ENCODE measurements around the gene INAFM2.

The INAFM2 gene

DNA sequence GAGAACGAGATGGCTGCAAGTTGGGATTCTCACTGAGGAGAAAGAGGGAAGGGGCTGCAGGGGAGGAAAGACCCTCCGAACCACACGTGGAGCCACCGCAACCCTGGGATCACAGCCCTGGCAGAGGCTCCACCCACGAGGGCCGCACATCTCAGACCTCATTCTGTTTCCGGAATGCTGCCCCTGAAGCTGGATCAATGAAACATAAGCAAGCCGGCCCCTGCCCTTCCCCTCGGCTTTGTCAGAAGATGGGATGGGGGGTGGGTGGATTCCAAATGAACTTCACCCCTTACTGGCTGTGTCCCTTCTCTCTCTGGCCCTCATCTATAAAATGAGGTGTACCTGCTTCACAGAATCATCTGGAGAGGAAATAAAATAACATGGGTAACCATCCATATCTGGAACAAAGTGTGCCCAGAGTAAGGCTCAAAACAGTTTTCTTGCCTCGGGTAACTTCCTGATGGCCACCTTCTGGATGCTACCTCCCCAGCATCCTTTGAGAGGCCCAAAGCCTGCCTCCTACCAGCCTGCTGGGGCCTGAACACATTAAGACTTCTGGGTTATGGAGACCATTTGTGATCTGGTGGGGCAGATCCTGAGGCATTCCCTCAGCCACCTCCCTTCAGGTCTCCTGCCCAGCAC is 21.9 kb downstream of the INAFM2 start:
- no peak for DNase-seq

DNA sequence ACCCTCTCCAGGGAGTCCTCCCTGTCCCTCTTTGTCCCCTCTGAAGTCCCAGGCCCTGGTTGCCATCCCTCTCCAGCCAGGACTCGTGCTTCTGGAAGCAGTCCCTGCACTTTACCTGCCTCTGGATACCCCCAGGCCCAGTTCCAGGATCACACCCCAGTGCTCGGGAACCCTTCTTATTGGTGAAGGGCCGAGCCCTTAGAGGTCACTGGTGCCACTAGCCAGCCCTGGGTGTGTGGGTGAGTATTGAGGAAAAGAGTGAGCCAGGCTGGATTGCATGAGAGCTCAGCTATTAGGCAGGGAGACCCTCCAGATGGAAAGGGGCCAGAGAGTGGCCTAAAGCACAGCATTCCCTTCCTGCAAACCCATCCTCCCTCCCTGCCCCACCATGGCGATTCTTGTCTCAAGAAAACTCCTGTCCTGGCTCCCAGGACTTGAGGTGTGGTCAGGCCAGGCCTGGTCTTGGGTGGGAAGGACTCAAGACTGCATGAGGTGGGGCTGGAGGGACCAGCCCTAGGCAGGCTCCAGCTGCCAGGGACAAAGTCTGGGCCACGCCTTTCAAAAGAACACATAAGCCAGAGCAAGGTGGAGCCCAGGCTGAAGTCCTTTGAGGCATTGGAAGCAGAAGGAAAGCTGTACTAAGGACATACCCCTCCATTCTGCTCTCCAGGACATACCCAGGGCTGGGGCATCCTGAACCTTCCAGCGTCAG is 22.5 kb downstream of the INAFM2 start:
- no peak for DNase-seq

DNA sequence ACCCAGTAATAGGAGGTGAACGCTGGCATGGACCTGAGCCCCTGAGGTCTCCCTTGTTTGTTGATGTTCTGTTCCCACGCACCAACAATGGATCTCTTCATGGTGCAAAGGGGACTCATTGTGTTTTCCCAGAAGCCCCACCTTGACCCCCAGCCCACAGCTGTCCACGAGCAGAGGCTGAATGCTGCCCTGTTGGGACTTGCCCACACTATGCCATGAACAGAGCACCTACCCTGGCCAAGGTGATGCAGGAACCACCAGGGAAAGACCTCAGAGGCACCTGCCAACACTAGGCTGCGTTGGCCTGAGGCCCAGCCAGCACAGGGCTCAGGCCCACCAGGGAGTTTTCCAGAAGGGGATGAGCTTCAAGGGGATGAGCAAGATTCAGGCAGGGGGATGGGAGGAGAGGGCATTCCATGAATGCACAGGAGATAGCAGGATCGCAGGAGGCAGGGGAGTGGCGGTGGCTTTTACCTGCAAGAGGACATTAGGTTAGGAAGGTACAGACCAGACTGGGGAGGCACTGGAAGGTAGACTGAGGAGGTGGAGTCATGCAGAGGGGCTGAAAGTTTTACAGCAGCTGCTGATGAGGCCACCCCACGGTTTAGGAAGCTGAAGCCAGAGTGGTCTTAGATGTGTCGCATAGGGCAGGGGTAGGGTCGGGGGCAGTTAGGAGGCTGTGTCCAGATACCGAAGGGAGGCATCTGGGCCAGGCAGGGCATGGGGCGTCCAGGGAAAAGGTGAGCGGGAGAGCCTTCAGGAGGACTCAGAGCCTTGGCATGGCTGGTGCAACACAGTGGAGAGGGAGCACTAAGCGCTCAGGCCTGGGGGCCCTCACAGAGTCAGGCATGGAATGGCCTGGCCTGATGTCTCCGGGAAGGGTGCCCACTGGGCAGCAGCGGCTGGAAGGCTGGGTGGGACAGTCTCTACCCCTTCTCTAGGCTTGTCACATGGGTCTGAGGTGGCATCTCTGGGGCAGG is 23.4 kb downstream of the INAFM2 start:
- DNase-seq = no peak

DNA sequence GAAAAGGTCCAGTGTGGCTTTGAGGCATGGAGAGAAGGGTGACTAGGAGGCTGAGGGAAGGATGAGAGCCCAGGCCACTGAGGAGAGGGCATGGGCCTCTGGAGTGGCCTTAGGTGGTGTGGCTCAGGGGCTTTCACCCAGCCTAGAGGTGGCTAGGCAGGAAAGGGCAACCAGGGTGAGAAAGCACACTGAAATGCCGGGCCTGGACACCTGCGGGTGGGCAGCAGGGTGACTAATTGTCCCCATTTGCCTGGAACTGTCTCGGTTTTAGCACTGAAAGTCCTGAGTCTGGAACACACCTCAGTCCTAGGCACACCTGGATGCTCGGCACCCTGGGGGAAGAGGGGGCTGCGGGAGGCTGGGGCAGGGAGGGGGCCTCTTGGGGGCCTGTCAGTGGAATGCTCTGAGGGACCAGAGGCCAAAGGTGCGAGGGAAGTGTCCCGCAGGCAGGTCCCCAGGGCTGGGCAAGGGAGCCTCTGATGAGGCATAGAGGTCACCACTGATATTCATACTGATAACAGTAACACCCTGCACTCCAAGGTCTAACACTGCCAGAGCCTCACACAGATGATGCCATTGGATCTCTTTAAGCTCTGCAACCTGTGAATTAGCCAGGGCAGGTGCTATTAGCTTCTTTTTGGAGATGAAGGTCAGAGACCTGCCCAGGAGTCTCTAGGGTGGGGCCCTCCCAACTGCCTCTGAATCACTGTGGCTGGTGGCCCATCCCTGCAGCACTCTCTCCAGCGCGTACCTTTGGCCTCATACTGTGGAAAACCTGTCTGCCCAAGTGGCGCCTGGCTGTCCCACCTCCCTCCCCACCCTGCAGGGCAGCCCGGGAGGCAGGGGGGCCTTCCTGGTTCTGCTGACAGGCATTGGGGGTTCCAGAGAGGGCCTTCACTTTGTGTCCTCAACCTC is 24.3 kb downstream of the INAFM2 start:
- DNase-seq = no peak

DNA sequence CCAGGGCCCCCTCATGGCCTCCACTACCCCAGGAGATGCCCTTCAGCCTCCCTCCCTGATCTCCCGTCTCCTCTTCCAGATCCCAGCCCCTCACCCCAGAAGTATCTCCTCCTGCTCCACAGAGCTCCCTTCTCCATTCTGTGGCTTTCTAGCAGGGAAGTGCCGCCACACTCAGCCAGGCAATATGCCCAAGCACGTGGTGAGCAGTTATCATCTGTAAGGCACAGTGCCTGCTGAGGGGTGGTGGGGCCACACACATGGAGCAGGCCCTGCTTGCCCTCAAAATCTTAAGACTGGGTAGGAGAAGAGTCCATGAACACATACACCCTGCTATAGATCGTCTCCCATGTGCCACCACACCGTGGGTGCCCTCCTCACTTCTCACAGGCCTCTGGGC is 25.0 kb downstream of the INAFM2 start:
- no peak for DNase-seq

DNA sequence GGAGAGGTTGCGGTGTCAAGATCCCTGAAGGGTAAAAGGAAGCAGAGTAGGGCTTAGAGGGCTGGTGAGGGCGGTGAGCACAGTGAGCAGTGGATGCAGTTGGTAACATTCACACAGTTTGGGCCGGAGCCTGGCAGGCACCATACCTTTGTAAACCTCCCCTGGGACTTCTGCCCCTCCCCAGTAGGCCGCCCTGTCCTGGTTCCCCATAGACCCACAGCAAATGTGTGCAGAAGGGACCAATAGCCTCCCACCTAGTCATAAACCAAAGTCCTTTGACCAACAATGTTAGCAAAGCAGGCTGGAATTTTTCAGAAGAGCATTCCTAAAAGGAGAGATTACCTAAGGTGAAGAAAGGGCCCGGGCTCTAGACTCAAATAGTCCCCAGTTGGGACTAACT is 25.7 kb downstream of the INAFM2 start:
- DNase-seq = no peak

DNA sequence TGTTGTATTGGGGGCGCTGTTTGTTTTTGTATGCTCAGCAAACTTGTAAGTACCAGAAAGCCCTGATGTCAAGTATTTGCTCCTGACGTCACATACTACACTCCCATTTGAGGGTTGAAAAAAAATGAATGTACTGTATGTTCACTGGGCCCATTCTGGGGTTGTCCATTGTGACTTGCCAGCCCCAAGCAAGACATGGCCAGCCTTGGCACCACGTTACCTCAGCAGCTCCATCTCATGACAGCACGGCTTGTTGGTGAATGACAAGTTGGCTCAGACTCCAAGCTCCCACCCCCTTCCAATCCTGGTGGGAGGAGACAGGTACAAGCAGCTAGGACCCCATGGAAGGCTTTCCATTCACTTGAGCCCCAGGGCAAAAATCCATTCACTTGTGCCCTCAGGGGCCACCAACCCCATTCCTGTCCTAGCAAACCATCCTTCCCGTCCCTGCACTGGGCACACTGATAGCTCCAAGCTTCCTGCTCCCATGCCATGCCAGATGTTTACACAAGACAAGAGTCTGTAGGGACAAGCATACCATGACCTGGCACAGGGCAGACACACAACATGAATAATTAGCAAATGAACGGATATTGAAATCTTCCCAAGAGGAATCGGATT is 28.9 kb downstream of the INAFM2 start:
- peak; percentile 43 for DNase-seq

DNA sequence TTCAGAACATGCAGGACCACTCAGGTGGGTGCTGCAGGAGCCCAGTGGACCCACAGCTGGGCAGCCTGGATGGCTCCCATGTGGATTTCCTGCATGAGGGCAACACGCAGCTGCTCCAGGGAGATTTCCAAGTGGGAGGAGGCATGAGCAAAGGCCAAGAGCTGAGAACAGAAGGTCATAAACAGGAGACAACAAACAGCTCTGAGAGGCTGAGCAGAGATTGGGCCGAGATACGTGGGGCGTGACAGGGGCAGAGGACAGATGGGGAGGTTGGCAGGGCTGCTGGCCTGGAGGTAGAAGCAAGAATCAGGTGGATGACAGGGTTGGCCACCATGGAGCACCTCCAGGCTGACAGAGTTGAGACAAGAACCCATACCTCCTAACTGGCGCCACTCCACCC is 30.2 kb downstream of the INAFM2 start:
- DNase-seq = peak; percentile 34

DNA sequence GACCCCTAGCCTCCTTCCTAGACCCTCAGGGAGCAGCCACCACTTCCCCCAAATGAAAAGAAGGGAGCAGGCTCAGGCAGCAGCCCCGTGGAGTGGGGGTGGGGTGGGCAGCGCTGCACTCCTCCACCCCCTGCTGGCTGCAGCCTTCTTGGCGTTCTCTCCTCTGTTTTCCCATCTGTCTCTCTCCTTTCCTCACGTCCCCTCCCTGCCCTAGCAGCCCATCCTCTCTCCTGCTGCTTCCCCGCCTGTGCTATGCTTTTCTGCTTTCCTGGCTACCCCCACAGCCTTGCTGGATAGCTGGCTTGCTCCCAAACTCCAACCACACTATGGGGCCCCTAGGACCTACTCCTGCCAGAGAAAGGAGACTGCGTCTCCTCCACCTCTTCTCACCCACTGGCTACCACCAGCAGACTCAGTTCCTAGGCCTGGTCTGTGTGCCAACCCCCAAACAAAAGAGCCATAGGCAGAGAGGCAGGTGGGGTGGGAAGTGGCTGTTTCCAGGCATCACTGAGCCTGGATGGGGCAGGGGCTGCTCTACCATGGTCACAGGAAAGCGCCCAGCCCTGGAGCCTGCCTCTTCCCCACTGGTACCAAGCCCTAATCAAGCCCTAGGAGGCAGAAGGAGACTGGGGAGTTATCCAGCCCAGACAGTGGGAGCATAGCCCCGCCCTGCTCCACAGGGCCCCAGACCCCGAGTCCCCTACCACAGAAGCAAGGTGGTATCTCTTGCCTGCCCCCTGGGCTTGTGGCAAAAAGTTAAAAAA is 31.1 kb downstream of the INAFM2 start:
- peak; percentile 12 for DNase-seq

DNA sequence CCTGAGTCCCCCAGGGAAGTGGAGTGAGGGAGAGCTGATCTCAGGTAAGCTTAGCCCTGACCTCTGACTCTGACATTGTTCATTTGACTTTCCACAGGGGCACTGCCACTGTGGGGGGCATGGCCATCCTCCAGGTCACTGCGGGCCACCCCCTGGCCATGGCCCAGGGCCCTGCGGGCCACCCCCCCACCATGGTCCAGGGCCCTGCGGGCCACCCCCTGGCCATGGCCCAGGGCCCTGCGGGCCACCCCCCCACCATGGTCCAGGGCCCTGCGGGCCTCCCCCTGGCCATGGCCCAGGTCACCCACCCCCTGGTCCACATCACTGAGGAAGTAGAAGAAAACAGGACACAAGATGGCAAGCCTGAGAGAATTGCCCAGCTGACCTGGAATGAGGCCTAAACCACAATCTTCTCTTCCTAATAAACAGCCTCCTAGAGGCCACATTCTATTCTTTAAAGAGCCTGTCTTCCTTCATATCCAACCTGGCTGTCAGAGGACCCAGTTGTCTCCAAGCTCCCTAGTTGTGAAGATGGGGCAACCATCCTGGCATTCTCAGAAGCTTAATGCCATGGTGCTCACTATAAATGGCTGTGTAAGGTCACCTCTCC is 32.6 kb downstream of the INAFM2 start:
- DNase-seq = no peak

DNA sequence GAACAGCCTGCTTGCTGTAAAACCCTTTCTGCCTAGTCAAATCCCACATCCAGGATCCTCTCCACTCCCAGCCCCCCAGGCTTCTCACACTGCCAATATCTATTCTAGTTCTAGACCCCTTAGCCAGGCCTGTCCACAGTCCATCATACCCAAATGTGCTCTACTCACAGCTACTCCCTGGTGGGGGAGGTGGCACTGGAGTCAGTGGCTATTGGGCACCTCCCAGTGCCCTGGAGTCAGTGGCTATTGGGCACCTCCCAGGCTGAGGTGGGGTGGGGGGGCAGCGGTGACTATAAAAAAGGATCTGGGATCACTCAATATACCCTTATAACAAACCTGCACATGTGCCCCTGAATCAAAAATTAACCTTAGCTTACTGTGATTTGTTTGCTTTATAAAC is 33.8 kb downstream of the INAFM2 start:
- no peak for DNase-seq

DNA sequence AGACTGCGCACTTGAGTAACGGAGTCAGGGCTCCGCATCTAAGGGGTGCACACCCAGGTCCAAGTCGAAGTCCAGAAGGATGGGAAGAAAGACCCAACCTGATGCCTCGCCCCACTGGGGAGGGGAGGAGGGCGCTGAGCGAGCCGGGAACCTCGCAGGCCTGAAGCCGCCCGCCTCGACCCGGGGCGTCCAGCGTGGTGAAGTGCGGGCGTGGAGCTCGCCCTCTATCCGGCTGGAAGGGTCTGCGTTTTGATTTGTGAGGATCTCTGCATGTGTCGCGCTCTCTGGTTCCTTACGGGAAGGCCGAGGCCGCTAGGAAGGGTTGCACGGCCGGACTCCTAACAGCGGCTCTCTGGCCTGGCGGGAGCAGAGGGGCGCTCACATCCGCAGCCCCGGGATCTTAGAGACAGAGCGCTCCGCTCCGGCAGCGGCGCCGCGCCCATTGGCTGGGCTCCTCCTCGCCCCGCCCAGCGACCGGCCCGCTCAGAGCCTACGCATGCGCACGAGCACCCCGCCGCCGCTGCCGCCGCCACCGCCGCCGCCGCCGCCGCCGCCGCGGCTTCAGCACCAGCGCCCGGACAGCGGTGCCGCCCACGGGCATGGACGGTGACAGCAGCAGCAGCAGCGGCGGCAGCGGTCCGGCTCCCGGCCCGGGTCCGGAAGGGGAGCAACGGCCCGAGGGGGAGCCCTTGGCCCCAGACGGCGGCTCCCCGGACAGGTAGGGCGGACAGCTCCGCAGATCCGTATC is 34.4 kb downstream of the INAFM2 start, which contains the start of gene DISP2:
TSS of gene DISP2 (plus strand) at position 497 of the 748 bp plus-strand sequence. CDS start at position 600, 103 bp downstream.
- peak; percentile 89 for DNase-seq

DNA sequence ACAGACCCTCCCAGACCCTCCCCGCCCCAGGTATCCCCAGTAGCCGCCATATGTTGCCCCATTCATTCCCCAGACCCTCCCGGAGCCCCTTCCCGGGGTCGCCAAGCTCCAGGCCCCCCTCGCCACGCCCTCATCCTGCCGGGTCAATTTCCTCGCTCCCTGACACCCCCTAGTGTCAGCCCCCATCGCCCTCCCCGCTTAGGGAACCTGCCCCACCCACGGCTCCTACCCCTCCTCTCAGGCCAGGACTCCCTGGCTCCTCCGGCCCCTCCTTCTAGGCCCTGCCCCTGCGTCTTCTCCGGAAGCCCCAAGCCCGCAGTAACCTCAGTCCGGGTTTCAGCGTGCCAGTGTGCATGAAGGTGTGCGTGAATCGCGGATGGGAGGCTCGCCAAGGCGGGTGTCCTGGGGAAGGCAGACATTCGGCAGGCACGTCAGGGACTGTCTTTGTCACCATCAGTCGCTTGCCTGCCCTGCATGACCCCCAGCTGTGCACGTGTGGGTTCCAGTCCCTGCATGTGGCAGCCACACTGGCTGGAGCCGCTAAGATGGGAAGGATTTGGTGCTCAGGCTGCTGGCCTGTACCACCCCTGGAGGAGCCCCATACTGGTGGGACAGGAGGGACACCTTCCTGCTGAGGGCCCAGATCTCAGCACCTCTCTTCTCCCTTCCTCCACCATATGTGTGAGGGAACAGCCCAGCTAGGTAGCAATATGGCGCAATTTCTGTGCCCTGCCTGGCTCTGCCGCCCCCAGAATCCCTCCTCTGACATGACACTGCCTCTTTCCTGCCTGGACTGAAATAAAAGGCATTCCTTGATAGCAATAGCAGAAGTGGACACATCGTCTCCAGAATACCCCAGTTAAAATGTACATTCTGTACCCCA is 35.2 kb downstream of the INAFM2 start:
- peak; percentile 55 for DNase-seq

DNA sequence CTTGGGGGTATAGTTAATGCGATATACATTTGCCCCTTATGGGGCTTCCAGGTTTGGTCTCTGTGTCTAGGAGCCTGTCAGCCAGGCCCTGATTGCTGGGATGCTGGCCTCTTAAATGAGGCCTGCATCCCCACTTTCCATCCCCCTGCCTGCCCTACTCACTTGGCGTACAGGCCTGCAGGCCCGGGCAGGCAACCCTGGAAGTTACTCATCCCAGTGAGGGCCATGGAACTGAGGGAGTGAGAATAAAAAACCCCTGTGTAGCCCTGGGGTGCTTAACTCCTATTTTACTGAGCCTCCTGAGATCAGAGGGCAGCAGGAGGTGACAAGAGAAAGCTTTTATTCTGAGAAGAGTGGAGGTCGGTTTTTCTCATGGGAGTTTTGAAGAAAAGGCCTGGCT is 36.5 kb downstream of the INAFM2 start:
- no peak for DNase-seq

DNA sequence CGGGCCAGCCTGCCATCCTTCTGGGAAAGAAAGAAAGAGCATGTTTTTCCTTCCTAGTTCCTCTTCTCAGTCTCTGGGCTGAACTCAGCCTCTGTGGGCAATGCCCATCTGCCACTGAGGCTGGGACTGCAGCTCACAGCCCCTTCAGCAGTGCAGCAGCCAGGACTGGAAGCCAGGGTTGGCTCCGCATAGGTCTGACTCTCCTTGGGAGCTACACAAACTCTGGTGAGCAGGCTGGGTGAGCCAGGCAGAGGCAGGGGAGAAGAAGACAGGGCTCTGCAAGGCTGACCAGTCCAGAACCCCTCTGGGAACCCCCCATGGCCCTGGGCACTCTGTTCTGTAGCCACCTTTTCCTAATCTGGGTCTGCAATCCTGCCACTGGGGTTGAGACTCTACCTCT is 38.1 kb downstream of the INAFM2 start:
- DNase-seq = no peak

DNA sequence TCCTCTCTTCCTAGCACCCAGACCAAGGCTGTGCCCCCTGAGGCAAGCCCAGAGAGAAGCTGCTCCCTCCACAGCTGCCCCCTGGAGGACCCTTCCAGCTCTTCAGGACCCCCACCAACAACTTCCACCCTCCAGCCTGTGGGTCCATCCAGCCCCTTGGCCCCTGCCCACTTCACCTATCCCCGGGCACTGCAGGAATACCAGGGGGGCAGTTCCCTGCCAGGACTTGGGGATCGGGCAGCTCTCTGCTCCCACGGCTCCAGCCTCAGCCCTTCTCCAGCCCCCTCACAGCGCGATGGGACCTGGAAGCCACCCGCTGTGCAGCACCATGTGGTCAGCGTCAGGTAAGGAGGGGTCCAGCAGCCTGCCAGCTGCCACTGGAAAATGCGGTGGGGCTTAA is 40.1 kb downstream of the INAFM2 start:
- DNase-seq = no peak

DNA sequence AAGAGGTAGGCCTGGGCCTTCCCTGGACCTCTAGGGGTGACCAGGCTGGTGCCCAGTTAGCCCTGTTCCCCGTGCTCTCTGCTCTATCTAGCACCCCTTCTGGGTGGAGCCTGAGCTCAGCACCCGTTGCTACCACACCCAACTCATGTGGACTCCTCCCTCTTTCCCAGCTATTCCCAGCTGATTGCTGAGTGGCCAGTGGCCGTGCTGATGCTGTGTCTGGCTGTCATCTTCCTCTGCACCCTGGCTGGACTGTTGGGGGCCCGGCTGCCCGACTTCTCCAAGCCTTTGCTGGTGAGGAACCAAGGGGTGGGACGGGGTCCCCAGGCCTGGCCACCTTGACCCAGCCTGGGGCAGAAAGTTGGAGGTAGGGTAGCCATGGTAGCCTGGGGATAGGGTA is 40.8 kb downstream of the INAFM2 start:
- DNase-seq = no peak

DNA sequence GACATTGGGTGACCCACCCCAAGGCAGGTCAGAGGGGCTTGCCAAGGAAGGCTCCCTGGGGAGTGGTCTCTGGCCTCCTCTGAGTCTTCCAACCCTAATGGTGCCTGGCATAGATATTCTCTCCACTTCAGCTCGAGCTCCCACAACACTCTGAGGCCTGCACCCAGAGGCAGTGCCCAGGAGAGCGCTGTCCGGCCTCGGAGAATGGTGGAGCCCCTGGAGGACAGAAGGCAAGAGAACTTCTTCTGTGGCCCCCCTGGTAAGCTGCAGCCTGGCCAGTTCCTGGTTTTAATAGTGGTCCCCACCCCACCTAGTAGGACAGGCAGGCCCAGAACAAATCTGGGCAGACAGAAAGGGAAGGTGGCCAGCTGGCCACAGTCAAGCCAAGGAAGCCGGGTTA is 41.5 kb downstream of the INAFM2 start:
- DNase-seq = no peak

Data from DMS53 (cell line).